SJSA1 (cell line): Measurements from ENCODE around the gene SLC10A3. TPM values are rescaled to one million over a fixed set of nuclear protein-coding genes. Genes with fewer than 3 reads are reported as not detected.

Source experiments
- DNase-seq, 2 experiments: peaks; one replicate each; pipeline ENCODE4 v3.0.0-alpha.2; 2015 to 2020; ENCODE audit warnings: low spot score in 2 of 2, low read depth in 1 of 2
- H3K27ac ChIP-seq: fragments of 250-450 bp; sonication (Bioruptor Pico); 2 replicates; pipeline ENCODE4 v1.5.1; 2020; ENCODE audit warnings: mild to moderate bottlenecking, moderate library complexity
- H3K27me3 ChIP-seq: fragments of 250-450 bp; sonication (Bioruptor Pico); replicated peaks from 2 replicates; pipeline ENCODE4 v1.5.1; 2020; ENCODE audit warnings: mild to moderate bottlenecking, moderate library complexity
- H3K36me3 ChIP-seq: fragments of 250-450 bp; sonication (Bioruptor Pico); 2 replicates; pipeline ENCODE4 v1.5.1; 2020; ENCODE audit warnings: mild to moderate bottlenecking
- H3K4me1 ChIP-seq: fragments of 250-450 bp; sonication (Bioruptor Pico); replicated peaks from 2 replicates; pipeline ENCODE4 v1.6.1; 2021; ENCODE audit warnings: mild to moderate bottlenecking
- H3K4me3 ChIP-seq: fragments of 250-450 bp; sonication (Bioruptor Pico); 2 replicates; pipeline ENCODE4 v1.5.1; 2020; ENCODE audit warnings: mild to moderate bottlenecking
- H3K9me3 ChIP-seq: fragments of 250-450 bp; sonication (Bioruptor Pico); replicated peaks from 2 replicates; pipeline ENCODE4 v1.5.1; 2020; ENCODE audit warnings: mild to moderate bottlenecking
- total RNA-seq: library from RNA; depleted of rRNA; stranded (reverse); fragments of >200 nt; shearing (Covaris generic); gene quantifications from 2 replicates; pipeline ENCODE4 v1.2.3, GENCODE V29; 2014

Gene SLC10A3
- total RNA-seq, 1 experiment from 2014 or later = 19.9 TPM

GRCh38 chrX:154484255-154485149 lies 5.9 kb downstream of the SLC10A3 start:
- no peak for DNase-seq
- H3K27me3 ChIP-seq = no peaks in the 10 kb centered on the region
- H3K4me1 ChIP-seq = peaks cover 25% of the 10 kb centered on the region
- H3K27ac ChIP-seq = no peak overlapping the region
- H3K4me3 ChIP-seq = no peak overlapping the region
- no peaks in the 10 kb centered on the region for H3K9me3 ChIP-seq
- peaks cover 35% of the 10 kb centered on the region for H3K36me3 ChIP-seq

- peaks cover 29% of the 10 kb centered on the region for H3K4me1 ChIP-seq
- H3K27ac ChIP-seq = no peak overlapping the region
- no peak for DNase-seq
- H3K27me3 ChIP-seq = no peaks in the 10 kb centered on the region
- H3K36me3 ChIP-seq = peaks cover 35% of the 10 kb centered on the region
- no peak overlapping the region for H3K4me3 ChIP-seq
- no peaks in the 10 kb centered on the region for H3K9me3 ChIP-seq
These were observed 7.1 kb downstream of the SLC10A3 start for GRCh38 chrX:154483325-154483724.

DNA sequence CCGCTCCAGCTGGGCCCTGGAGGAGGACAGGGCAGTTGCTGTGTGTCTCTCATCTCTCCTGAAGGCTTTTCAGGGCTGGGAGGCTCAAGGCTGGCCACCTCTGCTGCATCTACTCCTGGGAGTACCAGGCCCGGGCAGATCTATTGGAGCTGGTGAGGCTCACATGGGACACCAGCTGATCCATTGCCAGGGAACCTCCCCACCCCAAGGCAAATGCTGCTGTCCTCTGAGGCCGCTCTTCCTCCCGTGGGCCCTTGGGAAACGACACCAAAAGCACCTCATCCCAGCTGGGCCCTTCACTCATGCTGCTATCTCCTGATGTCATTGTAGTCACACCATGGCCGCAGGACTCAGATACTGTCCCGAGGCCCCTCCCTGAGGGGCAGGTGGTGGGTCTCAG lies 7.6 kb downstream of the SLC10A3 start:
- no peak for DNase-seq
- Histone ChIP-seq H3K27ac (no peak overlapping the region), H3K9me3 (no peaks in the 10 kb centered on the region), H3K27me3 (no peaks in the 10 kb centered on the region), H3K36me3 (peaks cover 34% of the 10 kb centered on the region), H3K4me3 (no peak overlapping the region), H3K4me1 (peaks cover 32% of the 10 kb centered on the region)

- H3K27me3 ChIP-seq = no peaks in the 10 kb centered on the region
- H3K4me1 ChIP-seq = peaks cover 31% of the 10 kb centered on the region
- H3K36me3 ChIP-seq = peaks cover 28% of the 10 kb centered on the region
- no peak overlapping the region for H3K4me3 ChIP-seq
- no peaks in the 10 kb centered on the region for H3K9me3 ChIP-seq
- no peak overlapping the region for H3K27ac ChIP-seq
- no peak for DNase-seq
These were observed 8.4 kb downstream of the SLC10A3 start for GRCh38 chrX:154481911-154482601.

DNA sequence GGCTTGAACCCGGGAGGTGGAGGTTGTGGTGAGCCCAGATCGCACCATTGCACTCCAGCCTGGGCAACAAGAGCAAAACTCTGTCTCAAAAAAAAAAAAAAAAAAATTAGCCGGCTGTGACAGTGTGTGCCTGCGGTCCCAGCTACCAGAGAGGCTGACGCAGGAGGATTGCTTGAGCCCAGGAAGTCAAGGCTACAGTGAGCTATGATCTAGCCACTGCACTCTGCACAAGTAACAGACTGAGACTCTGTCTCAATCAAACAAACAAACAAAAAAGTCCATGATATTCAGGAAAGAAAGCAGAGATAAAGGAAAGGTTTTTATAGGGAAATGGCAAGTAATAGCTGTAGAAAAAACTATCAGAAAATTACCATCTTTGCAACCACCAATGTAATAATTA lies 9.2 kb downstream of the SLC10A3 start:
- no peak overlapping the region for H3K27ac ChIP-seq

DNA sequence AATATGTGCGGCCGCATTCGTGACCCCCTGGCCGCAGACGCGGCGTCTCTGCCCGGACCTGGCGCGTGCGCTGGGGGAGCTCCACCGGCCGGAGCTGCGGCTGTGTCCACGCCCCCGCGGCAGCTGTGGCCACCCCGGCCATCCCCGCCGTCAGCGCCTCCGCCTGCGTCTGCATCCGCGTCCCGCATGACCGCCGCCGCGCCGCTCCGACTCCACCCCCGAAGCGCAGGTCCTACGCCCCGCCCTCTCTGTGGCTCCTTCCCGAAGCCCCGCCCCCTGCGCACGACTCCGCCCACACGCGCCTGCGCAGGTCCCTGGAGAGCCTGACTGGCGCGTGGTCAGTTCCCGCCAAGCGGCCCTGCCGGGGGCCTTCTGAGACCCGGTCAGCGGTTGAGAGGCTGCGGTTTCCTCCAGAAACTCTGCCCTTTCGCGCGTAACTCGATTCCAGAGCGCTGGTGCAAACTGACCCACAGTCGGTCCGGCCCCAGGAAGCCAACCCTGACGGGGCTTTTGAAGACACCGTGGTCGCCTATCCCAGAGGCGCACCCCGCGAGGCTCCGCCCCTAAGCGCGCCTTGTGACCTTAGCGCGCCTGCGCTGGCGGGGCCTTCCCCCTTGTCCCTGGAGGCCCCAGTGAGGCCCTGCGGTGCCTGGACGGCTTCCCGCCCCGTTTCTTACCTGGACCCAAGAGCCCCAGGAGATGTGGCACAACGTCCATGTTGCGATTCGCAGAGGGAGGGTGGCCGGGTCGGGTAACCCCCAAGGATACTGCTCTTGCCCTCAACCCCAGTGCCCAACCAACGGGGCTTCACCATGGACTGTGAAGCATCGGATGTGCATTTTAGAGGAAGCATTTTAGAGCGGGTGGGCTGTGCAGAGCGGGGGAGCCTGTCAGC lies 11.5 kb downstream of the SLC10A3 start, which contains the start of gene LAGE3:
LAGE3 (minus strand) TSS at position 554 of the 895 bp plus-strand sequence; CDS start at position 188, 366 bp downstream.
- no peak within 1 kb of the TSS; the same call in 1 of the 2 replicates for H3K27ac ChIP-seq
- peak; percentile 69 to 91 for DNase-seq
- peaks cover 10% of the 10 kb centered on the region for H3K4me1 ChIP-seq
- H3K9me3 ChIP-seq = no peaks in the 10 kb centered on the region
- peaks cover 4% of the 10 kb centered on the region for H3K36me3 ChIP-seq
- peak within 1 kb of the TSS; percentile 49 for H3K4me3 ChIP-seq
- H3K27me3 ChIP-seq = no peaks in the 10 kb centered on the region

More for the DNA sequence above, 9.2 kb downstream of the SLC10A3 start:
- Histone ChIP-seq H3K36me3 (peaks cover 25% of the 10 kb centered on the region), H3K9me3 (no peaks in the 10 kb centered on the region), H3K27me3 (no peaks in the 10 kb centered on the region), H3K4me3 (no peak overlapping the region), H3K4me1 (peaks cover 27% of the 10 kb centered on the region)
- DNase-seq = no peak

DNA sequence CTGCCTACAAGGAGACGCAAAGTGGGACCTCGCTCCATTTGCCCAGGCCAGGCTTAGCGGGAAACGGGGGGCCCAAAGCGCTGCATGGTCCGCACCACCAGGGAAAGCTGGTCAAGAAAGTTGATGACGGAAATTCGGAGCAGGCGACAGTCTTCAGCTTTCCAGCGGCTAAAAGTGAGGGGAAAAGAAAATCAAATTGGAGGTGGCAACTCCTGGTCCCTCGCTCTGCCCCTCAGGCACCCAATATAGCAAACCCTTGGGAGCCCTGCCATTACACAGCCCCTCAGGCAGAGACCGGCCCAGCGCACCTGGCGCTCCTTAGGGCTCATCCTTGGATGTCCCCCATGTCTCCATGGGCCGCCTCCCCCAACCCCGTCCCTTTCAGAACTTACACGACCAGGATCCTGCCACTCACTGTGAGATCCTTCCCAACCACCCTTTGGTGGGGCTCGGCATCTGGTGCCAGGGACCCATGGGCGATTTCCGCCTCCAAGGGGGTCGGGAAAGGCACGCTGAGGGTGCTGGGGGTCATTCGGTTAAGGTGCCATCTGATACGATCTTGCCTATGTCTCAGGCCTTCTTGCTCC lies 12.4 kb downstream of the SLC10A3 start:
- Histone ChIP-seq H3K9me3 (no peaks in the 10 kb centered on the region), H3K27me3 (no peaks in the 10 kb centered on the region), H3K4me1 (peaks cover 10% of the 10 kb centered on the region), H3K4me3 (peak overlapping the region; percentile 49), H3K27ac (no peak overlapping the region), H3K36me3 (no peaks in the 10 kb centered on the region)
- no peak for DNase-seq

GRCh38 chrX:154476821-154477220 lies 13.6 kb downstream of the SLC10A3 start:
- no peaks in the 10 kb centered on the region for H3K27me3 ChIP-seq
- DNase-seq = no peak
- H3K4me3 ChIP-seq = no peak overlapping the region
- H3K9me3 ChIP-seq = no peaks in the 10 kb centered on the region
- no peaks in the 10 kb centered on the region for H3K36me3 ChIP-seq
- no peak overlapping the region for H3K27ac ChIP-seq
- peaks cover 10% of the 10 kb centered on the region for H3K4me1 ChIP-seq

DNA sequence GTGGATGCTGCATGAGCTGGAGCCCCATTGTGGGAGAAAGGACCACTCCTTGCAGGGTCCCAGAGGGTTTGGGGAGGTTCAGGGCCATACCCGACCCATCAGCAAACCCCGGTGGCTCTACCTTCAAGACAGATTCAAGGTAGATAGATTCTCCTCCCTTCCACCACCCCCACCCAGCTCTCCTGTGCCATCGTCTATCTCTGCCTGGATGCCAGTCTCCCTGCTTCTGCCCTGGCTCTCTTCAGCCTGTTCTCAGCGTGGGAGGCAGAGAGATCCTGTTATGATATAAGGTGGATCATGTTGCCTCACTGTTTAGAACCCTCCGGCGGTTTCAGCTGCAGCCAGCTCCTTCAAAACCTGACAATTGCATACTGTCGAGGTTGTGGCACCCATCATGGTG lies 16.7 kb downstream of the SLC10A3 start:
- Histone ChIP-seq H3K4me1 (0 out of 2 replicates have a peak, but pooled peaks cover 3% of the 10 kb centered on the region), H3K9me3 (no peaks in the 10 kb centered on the region), H3K4me3 (no peak overlapping the region), H3K36me3 (no peaks in the 10 kb centered on the region), H3K27ac (no peak overlapping the region), H3K27me3 (no peaks in the 10 kb centered on the region)
- DNase-seq = no peak

GRCh38 chrX:154472685-154473632 lies 17.5 kb downstream of the SLC10A3 start:
- no peak overlapping the region for H3K27ac ChIP-seq
- H3K4me3 ChIP-seq = no peak overlapping the region
- no peaks in the 10 kb centered on the region for H3K9me3 ChIP-seq
- no peaks in the 10 kb centered on the region for H3K36me3 ChIP-seq
- no peak for DNase-seq
- no peaks in the 10 kb centered on the region for H3K4me1 ChIP-seq
- no peaks in the 10 kb centered on the region for H3K27me3 ChIP-seq

DNA sequence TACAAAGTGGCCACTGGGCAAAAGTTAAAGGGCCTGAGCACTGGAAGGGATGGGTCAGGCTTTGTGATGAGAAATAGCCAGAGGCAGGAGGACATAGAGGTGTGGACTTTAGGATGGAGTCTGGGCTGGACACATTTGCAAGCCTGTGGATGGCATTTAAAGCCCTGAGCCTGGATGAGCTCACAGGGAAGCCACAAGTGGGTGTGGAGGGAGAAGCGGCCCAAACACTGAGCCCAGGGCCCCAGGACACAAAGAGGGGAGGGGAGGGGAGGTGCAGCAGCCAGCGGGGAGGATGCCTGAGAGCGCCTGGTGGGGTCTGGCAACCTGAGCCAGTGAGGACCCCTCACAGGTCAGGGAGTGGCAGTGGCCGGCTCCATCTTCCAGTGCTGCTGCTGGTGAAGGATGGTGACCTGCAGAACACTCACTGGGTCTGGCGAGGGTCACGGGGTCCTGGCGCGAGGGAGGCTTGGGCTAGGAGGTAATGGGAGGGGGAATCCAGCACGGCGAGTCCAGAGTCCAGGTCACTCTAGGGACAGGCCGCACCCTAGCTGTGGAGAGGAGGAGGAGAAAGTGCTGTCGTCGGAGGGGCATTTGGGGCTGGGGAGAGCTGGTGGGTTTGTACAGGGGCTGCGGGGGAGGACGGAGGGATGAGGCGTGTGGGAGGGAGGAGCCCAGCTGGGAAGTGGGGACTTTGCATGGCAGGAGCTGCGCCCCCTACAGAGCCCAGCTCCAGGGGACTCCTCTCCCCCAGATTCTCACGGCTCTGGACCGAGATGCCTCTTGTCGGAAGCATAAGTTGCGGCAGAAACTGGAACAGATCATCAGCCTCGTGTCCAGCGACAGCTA lies 18.4 kb downstream of the SLC10A3 start:
- DNase-seq = no peak
- Histone ChIP-seq H3K4me1 (no peaks in the 10 kb centered on the region), H3K27me3 (no peaks in the 10 kb centered on the region), H3K9me3 (no peaks in the 10 kb centered on the region), H3K36me3 (no peaks in the 10 kb centered on the region), H3K4me3 (no peak overlapping the region), H3K27ac (no peak overlapping the region)
